HG03442 (cell line): Measurements from ENCODE around the gene CORO2B.

Experiments
- ATAC-seq: cut with Tn5 transposase; IDR thresholded peaks from one replicate; pipeline ENCODE4 v1.9.1; 2021; ENCODE audit warnings: mild to moderate bottlenecking, moderate library complexity; ENCODE audit not compliant: unreplicated experiment

The CORO2B gene

GRCh38 chr15:68625853-68626252, 47.1 kb downstream of the CORO2B start:
- ATAC-seq: no peak

- no peak for ATAC-seq
Observed at GRCh38 chr15:68626283-68626682, 47.5 kb downstream of the CORO2B start.

- no peak for ATAC-seq
Observed at GRCh38 chr15:68626739-68627138, 47.9 kb downstream of the CORO2B start.

- no peak for ATAC-seq
Observed at GRCh38 chr15:68627476-68627875, 48.7 kb downstream of the CORO2B start.

GRCh38 chr15:68627995-68628394, 49.2 kb downstream of the CORO2B start:
- ATAC-seq: no peak

GRCh38 chr15:68629519-68630210, 50.9 kb downstream of the CORO2B start:
- no peak for ATAC-seq

- ATAC-seq: no peak
Observed at GRCh38 chr15:68630211-68630555, 51.4 kb downstream of the CORO2B start.

- no peak for ATAC-seq
Observed at GRCh38 chr15:68630836-68631235, 52.0 kb downstream of the CORO2B start.

GRCh38 chr15:68631601-68632051, 52.8 kb downstream of the CORO2B start:
- ATAC-seq: no peak

- no peak for ATAC-seq
Observed at GRCh38 chr15:68632101-68632500, 53.3 kb downstream of the CORO2B start.

GRCh38 chr15:68633231-68634121, 54.7 kb downstream of the CORO2B start:
- ATAC-seq: no peak

GRCh38 chr15:68634122-68634482, 55.3 kb downstream of the CORO2B start:
- ATAC-seq: no peak

- ATAC-seq: no peak
Observed at GRCh38 chr15:68634531-68634930, 55.7 kb downstream of the CORO2B start.

GRCh38 chr15:68635141-68635540, 56.3 kb downstream of the CORO2B start:
- no peak for ATAC-seq

GRCh38 chr15:68636256-68636655, 57.5 kb downstream of the CORO2B start:
- no peak for ATAC-seq

- ATAC-seq: no peak
Observed at GRCh38 chr15:68637767-68638404, 59.1 kb downstream of the CORO2B start.

- no peak for ATAC-seq
Observed at GRCh38 chr15:68638953-68639515, 60.2 kb downstream of the CORO2B start.

GRCh38 chr15:68639926-68640600, 61.3 kb downstream of the CORO2B start:
- no peak for ATAC-seq

- no peak for ATAC-seq
Observed at GRCh38 chr15:68640791-68641331, 62.1 kb downstream of the CORO2B start.

GRCh38 chr15:68641376-68641775, 62.6 kb downstream of the CORO2B start:
- ATAC-seq: no peak

GRCh38 chr15:68642491-68642845, 63.7 kb downstream of the CORO2B start:
- no peak for ATAC-seq
